ENCODE results near the gene PRKCB. TPM values are rescaled to one million over a fixed set of nuclear protein-coding genes. Genes with fewer than 3 reads are reported as not detected.

PRKCB gene
- total RNA-seq, 4 donors from 2014 or later: 2.0 to 8.6 (median 4.0) TPM

DNA sequence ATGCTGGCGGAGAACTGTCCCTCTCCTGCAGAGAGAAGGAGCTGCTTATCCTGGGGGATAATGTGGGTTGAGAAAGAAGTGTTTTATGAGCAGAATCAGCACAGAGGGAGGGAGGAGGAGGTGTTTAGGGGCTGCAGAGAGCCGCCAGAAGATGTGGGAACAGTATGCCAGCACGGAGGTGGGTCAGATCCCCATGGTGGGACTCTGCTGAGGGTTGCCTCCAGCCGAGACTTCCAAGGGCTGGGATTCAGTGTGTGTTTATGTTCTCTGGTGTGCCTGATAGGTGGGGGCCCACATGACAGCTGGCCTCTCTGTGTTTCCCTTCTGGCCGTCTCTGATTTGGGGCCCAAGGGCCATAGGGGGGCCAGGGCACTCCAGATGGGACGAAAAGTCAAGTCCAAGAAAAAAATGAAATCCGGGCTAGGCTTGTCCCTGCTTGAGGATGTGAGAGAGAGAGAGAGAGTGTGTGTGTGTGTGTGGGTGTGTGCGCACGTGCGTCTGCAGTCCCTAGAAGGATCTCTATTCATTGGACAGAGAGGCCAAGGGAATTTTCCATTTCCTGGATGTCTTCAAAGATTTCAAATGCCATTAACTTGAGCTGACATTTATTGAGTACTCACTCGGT, 21.6 kb downstream of the PRKCB start:
- H3K4me3 ChIP-seq (replicated peaks in 1 of 3): no peak overlapping the region
- intact Hi-C loops (cut with DNase I): no loop called here
- no peak for DNase-seq
- H3K36me3 ChIP-seq: no peaks in the 10 kb centered on the region
- H3K4me1 ChIP-seq: no peaks in the 10 kb centered on the region
- no peaks in the 10 kb centered on the region for H3K9me3 ChIP-seq
- TF ChIP-seq POLR2A (IDR thresholded peaks at IDR 0.05): no peak
- WGBS, 2 donors: 41 to 58% methylated on average over 11 of the region's 11 CpGs
- H3K27ac ChIP-seq: no peak overlapping the region
- H3K27me3 ChIP-seq: no peaks in the 10 kb centered on the region

DNA sequence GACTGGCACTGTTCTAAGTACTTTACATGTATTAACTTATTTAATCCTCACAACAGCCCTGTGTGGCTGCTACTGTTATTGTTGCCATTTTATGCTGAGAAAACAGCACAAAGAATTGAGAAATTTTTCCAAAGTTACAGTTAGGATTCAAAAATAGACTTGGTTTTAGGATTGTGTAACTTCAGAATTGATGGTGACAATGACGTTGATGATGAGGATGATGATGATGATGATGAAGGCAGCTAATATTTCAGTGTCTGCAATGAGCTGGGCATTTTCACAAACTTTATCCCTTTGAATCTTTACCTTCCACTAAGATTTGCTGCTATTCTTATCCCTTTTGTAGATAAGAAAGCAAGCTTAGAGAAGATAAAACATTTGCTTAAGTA, 22.1 kb downstream of the PRKCB start:
- no peaks in the 10 kb centered on the region for H3K27me3 ChIP-seq
- no peak overlapping the region for H3K4me3 ChIP-seq (replicated peaks in 1 of 3)
- H3K9me3 ChIP-seq: no peaks in the 10 kb centered on the region
- no peaks in the 10 kb centered on the region for H3K36me3 ChIP-seq
- DNase-seq: no peak
- 86 to 91% methylated on average over 1 of the region's 1 CpG for WGBS, 2 donors
- no peak overlapping the region for H3K27ac ChIP-seq
- TF ChIP-seq POLR2A (IDR thresholded peaks at IDR 0.05): no peak
- TF ChIP-seq, protein P1, sequence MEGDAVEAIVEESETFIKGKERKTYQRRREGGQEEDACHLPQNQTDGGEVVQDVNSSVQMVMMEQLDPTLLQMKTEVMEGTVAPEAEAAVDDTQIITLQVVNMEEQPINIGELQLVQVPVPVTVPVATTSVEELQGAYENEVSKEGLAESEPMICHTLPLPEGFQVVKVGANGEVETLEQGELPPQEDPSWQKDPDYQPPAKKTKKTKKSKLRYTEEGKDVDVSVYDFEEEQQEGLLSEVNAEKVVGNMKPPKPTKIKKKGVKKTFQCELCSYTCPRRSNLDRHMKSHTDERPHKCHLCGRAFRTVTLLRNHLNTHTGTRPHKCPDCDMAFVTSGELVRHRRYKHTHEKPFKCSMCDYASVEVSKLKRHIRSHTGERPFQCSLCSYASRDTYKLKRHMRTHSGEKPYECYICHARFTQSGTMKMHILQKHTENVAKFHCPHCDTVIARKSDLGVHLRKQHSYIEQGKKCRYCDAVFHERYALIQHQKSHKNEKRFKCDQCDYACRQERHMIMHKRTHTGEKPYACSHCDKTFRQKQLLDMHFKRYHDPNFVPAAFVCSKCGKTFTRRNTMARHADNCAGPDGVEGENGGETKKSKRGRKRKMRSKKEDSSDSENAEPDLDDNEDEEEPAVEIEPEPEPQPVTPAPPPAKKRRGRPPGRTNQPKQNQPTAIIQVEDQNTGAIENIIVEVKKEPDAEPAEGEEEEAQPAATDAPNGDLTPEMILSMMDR (IDR thresholded peaks at IDR 0.05): no peak
- H3K4me1 ChIP-seq: no peaks in the 10 kb centered on the region
- intact Hi-C loops (cut with DNase I): no loop called here

DNA sequence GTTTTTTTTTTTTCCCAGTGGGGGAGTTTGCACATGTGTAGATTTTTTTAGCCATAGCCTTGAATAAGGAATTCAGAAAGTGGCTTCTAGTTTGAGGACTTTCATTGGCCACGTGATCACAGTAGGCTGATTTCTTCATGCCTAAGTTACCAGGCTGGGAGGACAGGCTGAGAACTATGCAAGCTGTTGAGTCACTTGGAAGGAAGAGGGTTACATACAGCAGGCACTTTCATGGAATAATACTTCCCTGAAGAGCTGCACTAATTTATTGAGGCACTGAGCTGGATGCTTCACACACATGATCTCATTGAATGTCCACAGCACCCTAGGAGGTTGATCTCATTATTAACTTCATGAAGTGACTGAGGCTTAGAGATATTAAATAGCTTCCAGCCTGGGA, 22.8 kb downstream of the PRKCB start:
- Histone ChIP-seq H3K4me3 (replicated peaks in 1 of 3) (no peak overlapping the region), H3K36me3 (no peaks in the 10 kb centered on the region), H3K27ac (no peak overlapping the region), H3K4me1 (no peaks in the 10 kb centered on the region), H3K27me3 (no peaks in the 10 kb centered on the region), H3K9me3 (no peaks in the 10 kb centered on the region)
- intact Hi-C loops (cut with DNase I): no loop called here
- TF ChIP-seq POLR2A (IDR thresholded peaks at IDR 0.05): no peak
- TF ChIP-seq, protein P1 (IDR thresholded peaks at IDR 0.05): no peak
- WGBS, 2 donors: 70 to 90% methylated on average over 1 of the region's 1 CpG
- DNase-seq: no peak

DNA sequence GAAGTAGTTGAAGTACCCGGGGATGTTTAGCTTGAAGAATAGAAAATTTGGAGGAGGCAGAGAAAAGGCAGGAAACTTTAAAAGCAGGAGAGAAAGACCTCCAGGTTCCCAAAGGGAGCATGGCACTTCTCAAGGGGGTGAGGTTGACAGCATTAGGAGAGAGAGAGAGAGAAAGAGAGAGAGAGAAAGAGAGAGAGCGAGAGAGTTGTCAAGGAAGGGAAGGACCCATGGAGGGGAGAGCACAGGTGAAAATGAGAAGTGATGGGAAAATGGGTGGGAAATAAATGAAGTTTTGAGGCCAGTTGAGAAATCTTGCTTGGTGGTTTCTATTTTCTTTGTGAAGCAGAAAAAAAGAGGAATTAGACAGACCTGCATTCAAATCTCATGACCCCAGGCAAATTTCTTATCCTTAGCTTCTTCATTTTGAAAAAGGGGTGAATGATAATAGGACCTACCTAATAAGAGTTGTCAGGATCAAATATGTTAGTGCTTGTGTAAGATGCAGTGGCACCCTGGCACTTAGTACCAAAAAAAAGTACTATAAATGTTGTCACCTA, 24.0 kb downstream of the PRKCB start:
- H3K27me3 ChIP-seq: no peaks in the 10 kb centered on the region
- intact Hi-C loops (cut with DNase I): no loop called here

DNA sequence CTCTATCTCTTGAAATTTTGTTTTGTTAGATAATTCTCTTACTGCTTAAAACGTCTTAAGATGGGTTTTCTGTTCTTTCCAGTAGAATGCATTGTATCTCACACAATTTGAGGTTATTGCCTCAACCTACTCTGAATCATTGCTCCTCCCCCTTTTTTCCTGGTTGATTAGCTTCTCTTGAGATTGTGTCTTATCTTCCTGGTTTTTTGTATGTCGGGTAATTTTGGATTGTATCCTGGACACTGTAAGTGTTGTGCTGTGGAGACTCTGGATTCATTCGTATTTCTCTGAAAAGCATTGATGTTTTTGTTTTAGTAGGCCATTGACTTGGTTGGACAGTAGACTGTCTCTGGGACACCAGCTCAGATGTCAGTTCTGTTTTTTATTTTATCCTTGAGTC, 26.1 kb downstream of the PRKCB start:
- WGBS, 2 donors: 76 to 80% methylated on average over 3 of the region's 3 CpGs
- TF ChIP-seq POLR2A (IDR thresholded peaks at IDR 0.05): no peak
- TF ChIP-seq, protein P1 (IDR thresholded peaks at IDR 0.05): no peak
- Histone ChIP-seq H3K27me3 (no peaks in the 10 kb centered on the region), H3K27ac (no peak overlapping the region), H3K4me3 (replicated peaks in 1 of 3) (no peak overlapping the region), H3K9me3 (no peaks in the 10 kb centered on the region), H3K36me3 (no peaks in the 10 kb centered on the region), H3K4me1 (no peaks in the 10 kb centered on the region)
- intact Hi-C loops (cut with DNase I): no loop called here
- no peak for DNase-seq

More for the DNA sequence above, 24.0 kb downstream of the PRKCB start:
- no peak for DNase-seq
- no peak overlapping the region for H3K4me3 ChIP-seq (replicated peaks in 1 of 3)
- no peak overlapping the region for H3K27ac ChIP-seq
- no peaks in the 10 kb centered on the region for H3K36me3 ChIP-seq
- WGBS, 2 donors: 64 to 76% methylated on average over 2 of the region's 2 CpGs
- no peaks in the 10 kb centered on the region for H3K9me3 ChIP-seq
- TF ChIP-seq POLR2A (IDR thresholded peaks at IDR 0.05): no peak
- TF ChIP-seq, protein P1 (IDR thresholded peaks at IDR 0.05): no peak
- no peaks in the 10 kb centered on the region for H3K4me1 ChIP-seq

Data from thyroid gland (tissue), 4 donors.